Peyer's patch (tissue), 4 donors: ENCODE data around the gene E2F2.

Source experiments
- POLR2A ChIP-seq, 2 donors: fragments of 450-650 bp; IDR thresholded peaks; one replicate each; pipeline ENCODE4 v1.5.1; 2017; ENCODE audit warnings: antibody characterized with exemption in 2 of 2, mild to moderate bottlenecking in 2 of 2, moderate library complexity in 2 of 2
- TF ChIP-seq, protein P1 (sequence below), 6 experiments: fragments of 450-650 bp in 4 of 6; fragments of 200-600 bp in 2 of 6; sonication (generic) in 1 of 6; IDR thresholded peaks; one replicate each; pipeline ENCODE4 v1.5.1; 2017 to 2019; ENCODE audit warnings: antibody characterized with exemption in 6 of 6, mild to moderate bottlenecking in 3 of 6, moderate library complexity in 1 of 6

DNA sequence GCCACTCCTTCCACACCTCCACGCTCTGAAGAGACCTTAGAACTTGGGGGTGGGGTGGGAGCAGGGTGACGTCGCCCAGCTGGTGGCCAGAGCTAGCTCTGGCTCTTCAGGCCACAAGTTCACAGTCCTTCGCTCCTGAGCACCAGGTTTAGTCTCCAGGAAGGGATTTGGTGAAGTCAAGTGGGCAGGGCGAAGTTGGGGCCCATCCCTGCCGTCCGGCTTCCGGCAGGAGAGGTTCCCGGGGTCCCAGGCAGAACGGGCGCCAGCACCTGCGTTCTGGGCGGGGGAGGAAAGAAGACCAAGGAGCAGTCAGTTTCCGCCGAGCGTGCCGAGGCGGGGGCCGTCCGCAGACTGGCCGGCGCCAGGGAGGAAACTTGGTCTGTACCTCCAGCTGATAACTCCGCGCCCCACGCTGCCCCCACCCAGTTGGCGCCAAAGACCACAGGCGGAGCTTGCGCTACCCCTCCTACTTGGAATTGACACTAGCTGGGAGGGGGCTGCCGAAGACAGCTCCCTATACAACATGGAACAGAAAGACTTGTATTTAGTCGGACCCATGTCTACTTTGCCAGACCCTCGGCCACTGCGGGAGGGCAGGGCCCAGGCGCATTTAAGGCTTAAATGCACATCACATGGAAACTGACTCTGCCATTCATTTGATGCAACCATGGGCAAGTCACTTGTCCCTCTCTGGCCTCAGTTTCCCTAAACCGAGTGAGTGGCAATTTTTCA, 27.3 kb upstream of the E2F2 start:
- TF ChIP-seq, protein P1, sequence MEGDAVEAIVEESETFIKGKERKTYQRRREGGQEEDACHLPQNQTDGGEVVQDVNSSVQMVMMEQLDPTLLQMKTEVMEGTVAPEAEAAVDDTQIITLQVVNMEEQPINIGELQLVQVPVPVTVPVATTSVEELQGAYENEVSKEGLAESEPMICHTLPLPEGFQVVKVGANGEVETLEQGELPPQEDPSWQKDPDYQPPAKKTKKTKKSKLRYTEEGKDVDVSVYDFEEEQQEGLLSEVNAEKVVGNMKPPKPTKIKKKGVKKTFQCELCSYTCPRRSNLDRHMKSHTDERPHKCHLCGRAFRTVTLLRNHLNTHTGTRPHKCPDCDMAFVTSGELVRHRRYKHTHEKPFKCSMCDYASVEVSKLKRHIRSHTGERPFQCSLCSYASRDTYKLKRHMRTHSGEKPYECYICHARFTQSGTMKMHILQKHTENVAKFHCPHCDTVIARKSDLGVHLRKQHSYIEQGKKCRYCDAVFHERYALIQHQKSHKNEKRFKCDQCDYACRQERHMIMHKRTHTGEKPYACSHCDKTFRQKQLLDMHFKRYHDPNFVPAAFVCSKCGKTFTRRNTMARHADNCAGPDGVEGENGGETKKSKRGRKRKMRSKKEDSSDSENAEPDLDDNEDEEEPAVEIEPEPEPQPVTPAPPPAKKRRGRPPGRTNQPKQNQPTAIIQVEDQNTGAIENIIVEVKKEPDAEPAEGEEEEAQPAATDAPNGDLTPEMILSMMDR (IDR thresholded peaks at IDR 0.05), result no peak
- TF ChIP-seq POLR2A (IDR thresholded peaks at IDR 0.05), result peak; percentile 86 to 96
